Body of pancreas (tissue), 4 donors: ENCODE results near the gene CRTAP.
"Not testable (repeated sequence)": the region's sequence is repeated elsewhere in the genome, so short reads cannot be mapped to it uniquely, and the experiment has no call there.

Experiments
- POLR2A ChIP-seq, 3 donors: fragments of 450-650 bp; IDR thresholded peaks; one replicate each; pipeline ENCODE4 v1.6.1; 2016; ENCODE audit warnings: antibody characterized with exemption in 3 of 3, mild to moderate bottlenecking in 2 of 3
- TF ChIP-seq, protein P1 (sequence below), 7 experiments: fragments of 450-650 bp in 4 of 7; fragments of 200-600 bp in 3 of 7; sonication (generic) in 3 of 7; IDR thresholded peaks; one replicate each; pipeline ENCODE4 v1.5.1; 2016 to 2019; ENCODE audit warnings: antibody characterized with exemption in 7 of 7

DNA sequence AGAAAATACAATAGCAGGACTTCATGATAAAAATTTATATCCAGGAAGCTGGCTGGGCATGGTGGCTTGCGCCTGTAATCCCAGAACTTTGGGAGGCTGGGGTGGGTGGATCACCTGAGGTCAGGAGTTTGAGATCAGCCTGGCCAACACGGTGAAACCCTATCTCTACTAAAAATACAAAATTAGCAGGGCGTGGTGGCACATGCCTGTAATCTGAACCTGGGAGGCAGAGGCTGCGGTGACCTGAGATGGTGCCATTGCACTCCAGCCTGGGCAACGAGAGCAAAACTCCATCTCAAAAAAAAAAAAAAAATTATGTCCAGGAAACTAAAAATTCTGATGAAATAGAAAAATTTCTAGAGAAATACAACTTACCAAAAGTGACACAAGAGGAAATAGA, 48.8 kb downstream of the CRTAP start:
- TF ChIP-seq, protein P1, sequence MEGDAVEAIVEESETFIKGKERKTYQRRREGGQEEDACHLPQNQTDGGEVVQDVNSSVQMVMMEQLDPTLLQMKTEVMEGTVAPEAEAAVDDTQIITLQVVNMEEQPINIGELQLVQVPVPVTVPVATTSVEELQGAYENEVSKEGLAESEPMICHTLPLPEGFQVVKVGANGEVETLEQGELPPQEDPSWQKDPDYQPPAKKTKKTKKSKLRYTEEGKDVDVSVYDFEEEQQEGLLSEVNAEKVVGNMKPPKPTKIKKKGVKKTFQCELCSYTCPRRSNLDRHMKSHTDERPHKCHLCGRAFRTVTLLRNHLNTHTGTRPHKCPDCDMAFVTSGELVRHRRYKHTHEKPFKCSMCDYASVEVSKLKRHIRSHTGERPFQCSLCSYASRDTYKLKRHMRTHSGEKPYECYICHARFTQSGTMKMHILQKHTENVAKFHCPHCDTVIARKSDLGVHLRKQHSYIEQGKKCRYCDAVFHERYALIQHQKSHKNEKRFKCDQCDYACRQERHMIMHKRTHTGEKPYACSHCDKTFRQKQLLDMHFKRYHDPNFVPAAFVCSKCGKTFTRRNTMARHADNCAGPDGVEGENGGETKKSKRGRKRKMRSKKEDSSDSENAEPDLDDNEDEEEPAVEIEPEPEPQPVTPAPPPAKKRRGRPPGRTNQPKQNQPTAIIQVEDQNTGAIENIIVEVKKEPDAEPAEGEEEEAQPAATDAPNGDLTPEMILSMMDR (IDR thresholded peaks at IDR 0.05) = not testable (repeated sequence)
- TF ChIP-seq POLR2A (IDR thresholded peaks at IDR 0.05) = not testable (repeated sequence)
